Breast epithelium (tissue), 3 donors: Measurements from ENCODE around the gene C11orf98.

Source experiments
- CTCF ChIP-seq, 3 donors: fragments of 450-650 bp; IDR thresholded peaks; one replicate each; pipeline ENCODE4 v1.5.1; 2016 to 2017; ENCODE audit warnings: antibody characterized with exemption in 3 of 3, mild to moderate bottlenecking in 3 of 3, moderate library complexity in 3 of 3
- POLR2AphosphoS5 ChIP-seq, 3 donors: sonication (generic); formaldehyde crosslinking; IDR thresholded peaks; one replicate each; pipeline ENCODE4 v1.6.1; 2017; ENCODE audit warnings: antibody characterized with exemption in 3 of 3

GRCh38 chr11:62645671-62645945, 19.4 kb downstream of the C11orf98 start:
- TF ChIP-seq CTCF (IDR thresholded peaks at IDR 0.05), result no peak
- no peak for TF ChIP-seq POLR2AphosphoS5 (IDR thresholded peaks at IDR 0.05)
